Measurements from ENCODE around the gene TMEM229A.
"Not testable (repeated sequence)": the region's sequence is repeated elsewhere in the genome, so short reads cannot be mapped to it uniquely, and the experiment has no call there.

Gene TMEM229A

DNA sequence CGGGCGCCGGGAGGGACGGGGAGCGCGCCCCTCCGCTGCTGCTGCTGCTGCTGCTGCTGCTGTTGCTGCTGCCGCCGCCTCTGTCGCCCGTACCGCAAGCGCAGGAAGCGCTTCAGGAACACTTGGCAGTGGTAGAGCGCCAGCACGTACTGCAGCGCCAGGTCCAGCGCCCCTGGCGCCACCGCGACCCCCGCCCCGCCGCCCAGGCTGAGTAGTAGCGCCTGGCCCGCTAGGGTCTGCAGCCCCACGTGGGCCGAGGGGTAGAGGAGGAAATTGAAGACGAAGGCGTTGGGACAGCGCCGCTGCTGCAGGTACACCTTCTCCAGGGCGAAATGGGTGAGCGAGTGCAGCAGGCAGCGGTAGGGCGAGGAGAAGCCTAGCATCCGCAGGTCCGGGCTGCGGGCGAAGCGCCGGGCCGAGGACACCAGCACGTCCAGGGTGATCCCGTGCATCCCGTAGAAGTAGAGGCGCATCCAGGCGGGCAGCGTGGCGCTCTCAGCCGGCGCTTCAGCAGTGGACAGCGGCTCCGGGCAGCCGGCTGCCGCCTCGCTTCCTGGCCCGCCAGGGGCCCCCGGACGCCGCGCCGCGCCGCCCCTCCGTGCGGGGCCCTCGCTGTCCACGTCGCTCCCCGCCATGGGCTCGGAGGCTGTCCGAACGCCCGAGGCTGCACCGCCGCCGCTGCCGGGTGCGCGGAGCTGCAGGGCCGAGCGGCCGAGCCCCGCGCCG lies at the start of gene TMEM229A:
TMEM229A (minus strand) TSS at position 699 of the 726 bp plus-strand sequence; CDS start at position 635, 64 bp downstream.
- Histone ChIP-seq H3K27me3 (ENCODE audit: control insufficient read depth, insufficient read depth, low read length) (no peaks in the 10 kb centered on the region), H3K36me3 (ENCODE audit: control insufficient read depth, insufficient read depth, low read length) (no peaks in the 10 kb centered on the region), H3K9ac (no peak within 1 kb of the TSS)

DNA sequence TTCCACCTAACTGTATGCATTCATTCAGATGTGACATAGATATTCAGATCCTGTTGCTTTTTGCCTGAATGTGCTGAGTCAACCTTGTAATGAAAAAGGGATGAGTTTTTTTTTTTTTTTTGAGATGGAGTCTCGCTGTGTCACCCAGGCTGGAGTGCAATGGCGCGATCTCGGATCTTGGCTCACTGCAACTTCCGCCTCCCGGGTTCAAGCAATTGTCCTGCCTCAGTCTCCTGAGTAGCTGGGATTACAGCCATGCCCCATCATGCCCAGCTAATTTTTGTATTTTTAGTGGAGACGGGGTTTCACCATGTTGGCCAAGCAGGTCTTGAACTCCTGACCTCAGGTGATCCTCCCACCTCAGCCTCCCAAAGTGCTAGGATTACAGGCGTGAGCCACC lies 49.4 kb upstream of the TMEM229A start:
- not testable (repeated sequence) for H3K36me3 ChIP-seq (ENCODE audit: control insufficient read depth, insufficient read depth, low read length); H3K9ac ChIP-seq; H3K4me2 ChIP-seq (ENCODE audit: low read length); H3K27ac ChIP-seq; H2AFZ ChIP-seq; H3K79me2 ChIP-seq; H3K4me3 ChIP-seq (ENCODE audit: low read depth, low read length); H3K27me3 ChIP-seq (ENCODE audit: control insufficient read depth, insufficient read depth, low read length); H3K9me3 ChIP-seq (ENCODE audit: control insufficient read depth, low read length); H3K4me1 ChIP-seq

More for the DNA sequence above, at the start of gene TMEM229A:
- Histone ChIP-seq H3K9me3 (ENCODE audit: control insufficient read depth, low read length) (no peaks in the 10 kb centered on the region), H3K4me2 (ENCODE audit: low read length) (peak within 1 kb of the TSS; percentile 92), H2AFZ (peak within 1 kb of the TSS; percentile 85), H3K79me2 (no peaks in the 10 kb centered on the region), H3K4me1 (no peaks in the 10 kb centered on the region), H3K27ac (no peak within 1 kb of the TSS), H3K4me3 (ENCODE audit: low read depth, low read length) (peak within 1 kb of the TSS; percentile 53)
- no peak for TF ChIP-seq CTCF (IDR thresholded peaks at IDR 0.05)

GRCh38 chr7:124077546-124077945 lies 44.7 kb upstream of the TMEM229A start:
- no peak for TF ChIP-seq CTCF (IDR thresholded peaks at IDR 0.05)
- no peak overlapping the region for H2AFZ ChIP-seq
- H3K36me3 ChIP-seq (ENCODE audit: control insufficient read depth, insufficient read depth, low read length): no peaks in the 10 kb centered on the region
- no peaks in the 10 kb centered on the region for H3K9me3 ChIP-seq (ENCODE audit: control insufficient read depth, low read length)
- H3K4me2 ChIP-seq (ENCODE audit: low read length): no peak overlapping the region
- no peak overlapping the region for H3K27ac ChIP-seq
- H3K4me3 ChIP-seq (ENCODE audit: low read depth, low read length): no peak overlapping the region
- no peaks in the 10 kb centered on the region for H3K4me1 ChIP-seq
- H3K27me3 ChIP-seq (ENCODE audit: control insufficient read depth, insufficient read depth, low read length): no peaks in the 10 kb centered on the region
- H3K9ac ChIP-seq: no peak overlapping the region
- no peaks in the 10 kb centered on the region for H3K79me2 ChIP-seq

GRCh38 chr7:124076841-124077240 lies 44.0 kb upstream of the TMEM229A start:
- Histone ChIP-seq H3K9me3 (ENCODE audit: control insufficient read depth, low read length) (no peaks in the 10 kb centered on the region), H3K4me1 (no peaks in the 10 kb centered on the region)
- TF ChIP-seq CTCF (IDR thresholded peaks at IDR 0.05): no peak

GRCh38 chr7:124074007-124074406 lies 41.1 kb upstream of the TMEM229A start:
- Histone ChIP-seq H3K79me2 (no peaks in the 10 kb centered on the region), H3K36me3 (ENCODE audit: control insufficient read depth, insufficient read depth, low read length) (no peaks in the 10 kb centered on the region), H3K27me3 (ENCODE audit: control insufficient read depth, insufficient read depth, low read length) (no peaks in the 10 kb centered on the region), H3K4me2 (ENCODE audit: low read length) (no peak overlapping the region), H3K9me3 (ENCODE audit: control insufficient read depth, low read length) (no peaks in the 10 kb centered on the region), H3K4me3 (ENCODE audit: low read depth, low read length) (no peak overlapping the region), H3K4me1 (no peaks in the 10 kb centered on the region), H3K27ac (no peak overlapping the region), H2AFZ (no peak overlapping the region), H3K9ac (no peak overlapping the region)
- no peak for TF ChIP-seq CTCF (IDR thresholded peaks at IDR 0.05)

More at GRCh38 chr7:124076841-124077240, 44.0 kb upstream of the TMEM229A start:
- Histone ChIP-seq H3K4me2 (ENCODE audit: low read length) (no peak overlapping the region), H3K27ac (no peak overlapping the region), H2AFZ (no peak overlapping the region), H3K4me3 (ENCODE audit: low read depth, low read length) (no peak overlapping the region), H3K79me2 (no peaks in the 10 kb centered on the region), H3K36me3 (ENCODE audit: control insufficient read depth, insufficient read depth, low read length) (no peaks in the 10 kb centered on the region), H3K9ac (no peak overlapping the region), H3K27me3 (ENCODE audit: control insufficient read depth, insufficient read depth, low read length) (no peaks in the 10 kb centered on the region)
